Muscle layer of colon (tissue), 2 donors: Measurements from ENCODE around the gene WIZ.

Experiments
- H3K27ac ChIP-seq: one replicate; pipeline ENCODE4 v1.7.0; 2013; ENCODE audit warnings: low read depth, mild to moderate bottlenecking, low read length, moderate library complexity
- H3K27me3 ChIP-seq, 2 donors: one replicate each; pipeline ENCODE4 v1.7.0; 2013; ENCODE audit warnings: low read length in 2 of 2, mild to moderate bottlenecking in 2 of 2; ENCODE audit not compliant: insufficient read depth in 2 of 2, control insufficient read depth in 1 of 2
- H3K36me3 ChIP-seq: one replicate; pipeline ENCODE4 v1.7.0; 2013; ENCODE audit warnings: mild to moderate bottlenecking, low read length; ENCODE audit not compliant: insufficient read depth
- H3K4me1 ChIP-seq: one replicate; pipeline ENCODE4 v1.7.0; 2013; ENCODE audit warnings: mild to moderate bottlenecking, low read length; ENCODE audit not compliant: insufficient read depth
- H3K4me3 ChIP-seq, 2 donors: one replicate each; pipeline ENCODE4 v1.7.0; 2013; ENCODE audit warnings: low read length in 2 of 2, low read depth in 1 of 2, mild to moderate bottlenecking in 1 of 2, moderate library complexity in 1 of 2
- H3K9ac ChIP-seq: one replicate; pipeline ENCODE4 v1.7.0; 2013; ENCODE audit warnings: low read length
- H3K9me3 ChIP-seq: one replicate; pipeline ENCODE4 v1.7.0; 2013; ENCODE audit warnings: mild to moderate bottlenecking, low read length
- donor health status: abdominal sarcoma.
- donor health status: Adenocarcinoma of cecum.

WIZ gene

GRCh38 chr19:15373644-15374043, 76.1 kb downstream of the WIZ start:
- H3K36me3 ChIP-seq, result peaks cover 45% of the 10 kb centered on the region
- H3K4me3 ChIP-seq, result no peak overlapping the region
- H3K9ac ChIP-seq, result no peak overlapping the region
- H3K4me1 ChIP-seq, result peaks cover 26% of the 10 kb centered on the region
- H3K27me3 ChIP-seq, result no peaks in the 10 kb centered on the region
- no peak overlapping the region for H3K27ac ChIP-seq
- no peaks in the 10 kb centered on the region for H3K9me3 ChIP-seq

DNA sequence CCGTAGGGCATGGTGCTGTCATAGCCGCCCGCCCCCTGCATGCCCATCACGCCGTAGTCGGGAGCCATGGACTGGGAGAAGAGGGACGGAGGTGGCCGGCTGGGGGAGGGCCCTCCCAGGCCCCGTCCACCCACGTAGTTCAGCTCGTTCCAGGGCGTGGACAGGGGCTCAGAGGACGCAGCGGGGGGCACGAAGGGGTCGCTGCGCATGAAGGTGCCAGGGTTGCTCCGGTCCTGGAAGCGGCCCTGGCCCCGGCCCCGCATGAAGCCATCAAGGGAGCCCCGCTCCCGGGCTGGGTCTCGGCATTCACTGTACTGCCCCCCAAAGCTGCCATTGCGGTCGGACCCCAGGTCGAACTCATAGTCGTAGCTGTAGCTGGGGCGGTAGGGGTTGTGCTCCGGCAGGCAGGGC, 76.9 kb downstream of the WIZ start:
- no peaks in the 10 kb centered on the region for H3K9me3 ChIP-seq
- peaks cover 22% of the 10 kb centered on the region for H3K4me1 ChIP-seq
- H3K9ac ChIP-seq, result no peak overlapping the region
- H3K4me3 ChIP-seq, result no peak overlapping the region
- peaks cover 53% of the 10 kb centered on the region for H3K36me3 ChIP-seq
- H3K27ac ChIP-seq, result no peak overlapping the region
- H3K27me3 ChIP-seq, result no peaks in the 10 kb centered on the region

- H3K9ac ChIP-seq, result no peak overlapping the region
- peaks cover 57% of the 10 kb centered on the region for H3K36me3 ChIP-seq
- H3K4me3 ChIP-seq, result no peak overlapping the region
- peaks cover 18% of the 10 kb centered on the region for H3K4me1 ChIP-seq
- H3K9me3 ChIP-seq, result no peaks in the 10 kb centered on the region
- no peaks in the 10 kb centered on the region for H3K27me3 ChIP-seq
- H3K27ac ChIP-seq, result no peak overlapping the region
These were observed 77.3 kb downstream of the WIZ start for GRCh38 chr19:15372470-15372869.

DNA sequence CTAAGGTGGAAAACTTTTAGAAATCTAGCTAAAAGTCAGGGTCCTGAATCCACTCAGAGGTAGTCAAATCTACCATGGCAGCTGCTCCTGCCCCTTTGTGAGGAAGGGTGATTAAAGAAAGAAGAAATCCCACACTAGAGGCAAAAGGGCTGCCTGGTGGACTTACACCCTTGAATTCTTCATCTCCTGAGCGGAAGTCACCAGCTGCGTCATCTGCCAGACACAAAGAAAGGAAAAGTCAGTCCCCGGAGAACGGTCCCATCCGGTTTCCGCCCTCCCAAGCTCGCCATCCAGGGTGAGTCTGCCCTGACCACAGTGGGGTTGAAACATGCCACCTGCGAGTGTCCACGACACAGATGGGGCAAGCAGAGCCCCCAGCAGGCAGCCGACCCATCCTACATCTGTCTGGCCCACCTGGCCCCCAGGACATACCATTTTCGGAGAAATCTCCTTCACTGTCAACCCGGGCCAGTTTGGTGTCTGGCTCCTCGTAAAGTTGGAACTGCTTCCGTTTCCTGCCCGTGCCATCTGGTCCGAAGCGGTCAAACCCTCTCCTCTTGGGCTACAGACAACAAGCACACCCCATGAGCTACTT, 77.9 kb downstream of the WIZ start:
- H3K4me3 ChIP-seq, result no peak overlapping the region

GRCh38 chr19:15371119-15371518, 78.6 kb downstream of the WIZ start:
- H3K4me1 ChIP-seq, result peaks cover 7% of the 10 kb centered on the region

More for the DNA sequence above, 77.9 kb downstream of the WIZ start:
- H3K4me1 ChIP-seq, result peaks cover 12% of the 10 kb centered on the region
- H3K27me3 ChIP-seq, result no peaks in the 10 kb centered on the region
- peaks cover 59% of the 10 kb centered on the region for H3K36me3 ChIP-seq
- H3K9me3 ChIP-seq, result no peaks in the 10 kb centered on the region
- H3K9ac ChIP-seq, result no peak overlapping the region
- H3K27ac ChIP-seq, result no peak overlapping the region

More at GRCh38 chr19:15371119-15371518, 78.6 kb downstream of the WIZ start:
- peaks cover 59% of the 10 kb centered on the region for H3K36me3 ChIP-seq
- no peak overlapping the region for H3K27ac ChIP-seq
- H3K4me3 ChIP-seq, result no peak overlapping the region
- H3K9ac ChIP-seq, result no peak overlapping the region
- no peaks in the 10 kb centered on the region for H3K9me3 ChIP-seq
- H3K27me3 ChIP-seq, result no peaks in the 10 kb centered on the region
